GM12873 (cell line): ENCODE data around the gene ACTBL2.

ENCODE experiments used
- CTCF ChIP-seq: IDR thresholded peaks from 2 replicates; pipeline ENCODE4 v1.5.1; 2012; ENCODE audit warnings: low read depth, mild to moderate bottlenecking, moderate library complexity, low read length, control low read depth; ENCODE audit not compliant: insufficient read depth; ENCODE audit errors: missing control alignments

ACTBL2 gene

DNA sequence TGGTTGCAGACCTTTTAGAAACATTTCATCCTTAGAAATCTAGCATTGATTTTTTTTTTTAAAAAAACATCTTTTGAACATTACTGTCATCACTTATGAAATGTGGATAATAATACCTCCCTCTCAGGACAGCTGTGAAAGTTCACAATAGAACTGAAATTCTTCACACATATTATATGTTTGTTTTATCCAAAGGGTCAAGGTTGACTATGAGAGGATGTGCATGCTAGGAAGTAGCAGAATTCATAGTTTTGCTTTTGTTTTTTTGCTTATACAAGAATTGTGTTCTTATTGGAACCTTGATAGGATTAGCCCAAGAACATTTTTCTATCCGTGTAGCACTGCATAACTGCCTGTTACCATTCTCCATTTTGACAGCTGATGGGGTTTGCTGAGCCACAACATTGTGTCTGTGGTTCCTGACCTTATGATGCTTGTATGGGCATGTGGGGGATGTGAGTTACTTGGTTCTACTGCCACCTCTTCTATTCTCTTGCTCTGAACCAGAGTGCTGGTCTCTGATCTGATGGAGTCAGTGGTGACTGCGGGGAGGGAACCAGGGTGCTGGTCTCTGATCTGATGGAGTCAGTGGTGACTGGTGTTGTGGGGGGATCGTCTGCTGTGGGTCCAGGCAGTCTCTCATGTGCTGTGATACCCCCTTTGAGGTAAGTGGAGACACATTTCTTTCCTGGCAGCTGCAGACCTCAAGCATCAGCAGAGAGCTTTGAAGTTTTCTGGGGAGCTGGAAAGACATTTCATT is 27.1 kb upstream of the ACTBL2 start:
- TF ChIP-seq CTCF, result no peak

GRCh38 chr5:57508211-57508610 is 25.6 kb upstream of the ACTBL2 start:
- no peak for TF ChIP-seq CTCF

DNA sequence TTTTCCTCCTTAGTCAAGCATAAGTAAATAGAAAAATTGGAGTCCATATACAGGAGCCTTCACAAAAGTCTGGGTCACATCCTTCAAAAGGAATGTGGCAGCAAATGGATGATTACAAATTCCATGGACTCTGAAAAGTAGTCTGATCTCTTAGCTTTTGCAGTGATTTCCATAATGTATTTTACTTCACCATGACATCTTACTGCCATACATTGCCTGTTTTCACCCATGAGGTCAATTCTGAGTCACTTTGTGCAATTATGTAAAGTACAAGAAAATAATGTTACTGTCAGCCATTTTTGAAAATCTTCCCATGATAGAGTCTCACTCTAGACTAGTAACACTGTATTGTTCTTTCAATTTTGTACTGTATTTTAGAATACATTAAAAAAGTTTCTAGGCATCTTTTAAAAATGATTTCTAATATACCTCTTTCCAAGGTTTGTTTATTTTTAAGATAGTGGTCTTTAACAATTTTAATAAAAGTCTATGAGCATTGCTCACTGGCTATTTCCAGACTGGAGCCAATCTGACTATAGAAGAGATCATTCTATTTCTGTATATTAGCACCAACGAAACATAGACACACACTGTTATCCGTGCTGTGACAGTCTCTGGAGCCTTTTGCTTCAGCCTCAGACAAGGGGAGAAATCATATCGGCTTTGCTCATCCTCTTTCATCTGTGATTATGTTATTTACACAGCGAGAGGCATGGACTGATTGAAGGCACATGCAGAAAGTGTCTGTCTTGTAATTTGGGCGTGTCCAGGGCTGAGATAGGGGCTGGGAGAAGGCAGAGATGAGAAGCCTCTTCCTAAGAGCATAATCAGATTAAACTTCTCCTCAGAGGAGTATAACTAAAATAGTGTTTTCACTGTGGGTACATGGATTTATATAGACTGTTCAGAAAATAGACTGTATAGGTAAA is 22.9 kb upstream of the ACTBL2 start:
- TF ChIP-seq CTCF, result no peak

DNA sequence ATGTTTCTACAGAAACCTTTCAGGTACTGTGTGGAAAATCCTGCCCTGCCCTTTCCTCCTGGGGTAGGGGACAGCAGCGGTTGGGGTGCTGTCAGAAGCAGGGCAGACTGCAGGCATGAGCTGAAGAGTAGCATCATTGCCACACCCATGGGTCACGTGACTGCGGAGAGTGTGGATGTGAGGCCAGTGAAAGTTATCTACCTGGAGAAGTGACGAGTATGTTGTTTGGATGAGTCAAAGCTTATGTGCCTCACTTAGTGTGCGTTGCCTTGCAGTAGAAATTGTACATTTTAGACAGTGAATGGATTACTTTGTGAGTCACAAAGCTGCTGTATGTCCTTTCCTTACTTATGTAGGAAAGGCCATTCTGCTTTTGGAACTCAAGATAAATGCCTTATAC is 21.7 kb upstream of the ACTBL2 start:
- TF ChIP-seq CTCF, result no peak

DNA sequence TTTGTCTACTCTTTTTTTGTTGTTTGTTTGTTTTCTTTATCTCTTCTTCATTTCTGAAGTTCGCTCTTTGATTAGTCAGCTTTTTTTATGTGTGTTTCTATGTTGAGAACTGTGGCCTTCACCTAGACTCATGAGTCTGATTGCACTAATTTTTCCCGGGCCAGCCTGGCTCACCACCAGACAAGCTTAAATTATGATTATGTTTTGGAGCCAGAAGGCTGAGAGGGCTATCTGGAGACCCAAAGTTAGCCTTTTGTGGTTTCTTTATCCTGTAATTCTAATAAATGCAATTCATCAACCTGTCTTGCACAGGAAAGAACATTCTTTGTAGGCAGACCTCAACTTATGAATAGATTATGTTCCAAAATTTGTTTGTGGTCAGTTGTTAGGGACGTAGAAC is 20.8 kb upstream of the ACTBL2 start:
- no peak for TF ChIP-seq CTCF

- no peak for TF ChIP-seq CTCF
These were observed 19.0 kb upstream of the ACTBL2 start for GRCh38 chr5:57501414-57502201.
